ENCODE data around the gene EPS8L3. TPM values are rescaled to one million over a fixed set of nuclear protein-coding genes. Genes with fewer than 3 reads are reported as not detected.

The EPS8L3 gene
- not detected for polyA plus RNA-seq (2012; ENCODE audit: insufficient read length, low read depth)

DNA sequence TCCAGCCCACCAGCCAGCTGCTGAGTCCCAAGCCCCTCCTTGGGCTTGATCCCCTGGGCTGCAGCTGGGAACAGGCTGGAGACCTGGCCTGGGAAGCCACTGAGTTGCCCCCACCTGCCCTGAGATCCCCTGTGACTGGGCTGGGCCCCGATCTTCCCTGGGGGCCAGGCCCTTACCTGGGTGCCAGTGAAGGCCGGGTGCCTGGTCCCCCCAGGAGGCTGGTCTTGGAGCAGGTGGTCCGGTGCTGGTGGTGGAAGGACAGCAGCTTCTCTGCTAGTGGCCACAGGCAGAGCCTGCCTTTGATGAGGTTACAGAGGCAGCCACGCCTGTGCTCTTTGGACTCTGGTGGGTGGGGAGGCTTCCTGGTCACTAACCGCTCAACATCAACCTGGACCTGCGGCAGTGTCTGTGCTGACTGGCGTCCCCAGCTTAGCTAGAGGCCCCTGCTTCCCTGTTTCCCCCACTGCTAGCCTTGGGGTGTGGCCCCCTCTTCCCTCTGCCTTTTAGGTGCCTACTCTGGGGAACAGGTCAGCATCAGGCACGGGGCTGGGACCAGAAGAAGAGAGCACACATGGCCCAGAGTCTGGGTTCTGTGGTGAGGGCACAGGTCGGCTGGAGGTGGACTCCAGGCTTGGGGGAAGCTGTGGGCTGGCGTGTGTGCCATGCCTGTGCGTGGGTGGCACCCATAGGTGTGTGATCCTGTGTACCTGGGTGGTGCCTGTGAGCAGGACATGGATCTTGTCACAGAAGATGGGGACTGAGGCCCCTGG lies at the start of gene EPS8L3:
EPS8L3 (minus strand) TSS at position 278 of the 770 bp plus-strand sequence. CDS start 2,174 bp downstream, outside the sequence.
- no peak for TF ChIP-seq POLR2AphosphoS5 (IDR thresholded peaks at IDR 0.05; ENCODE audit: low read depth, low read length)
- TF ChIP-seq FOXP2 (optimal IDR thresholded peaks at IDR 0.05; ENCODE audit: borderline replicate concordance, extremely low read depth, extremely low read length, insufficient read depth), result no peak

DNA sequence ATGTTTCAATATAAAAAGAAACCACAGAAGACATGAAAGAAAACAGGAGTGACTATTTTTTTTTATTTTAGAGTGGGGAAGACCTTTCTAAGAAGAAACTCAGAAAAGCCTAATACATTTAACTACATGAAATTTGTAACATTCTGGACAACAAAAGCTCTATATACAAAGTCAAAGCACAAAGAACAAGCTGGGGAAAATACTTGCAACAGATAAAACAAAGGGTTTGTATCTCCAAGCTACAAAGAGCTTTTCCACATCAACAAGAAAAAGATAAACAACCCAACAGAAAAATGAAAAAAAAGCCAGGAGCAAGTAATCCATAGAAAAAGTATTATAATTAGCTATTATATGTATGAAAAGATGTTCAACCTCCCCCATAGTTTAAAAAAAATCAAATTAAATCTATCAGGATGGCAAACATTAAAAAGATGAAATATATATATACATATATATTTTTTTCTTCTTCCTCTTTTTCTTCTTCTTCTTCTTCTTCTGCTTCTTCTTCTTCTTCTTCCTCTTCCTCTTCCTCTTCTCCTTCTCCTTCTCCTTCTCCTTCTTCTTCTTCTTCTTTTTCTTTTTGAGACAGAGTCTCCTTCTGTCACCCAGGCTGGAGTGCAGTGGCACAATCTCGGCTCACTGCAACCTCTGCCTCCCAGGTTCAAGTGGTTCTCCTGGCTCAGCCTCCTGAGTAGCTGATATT lies 49.1 kb upstream of the EPS8L3 start:
- TF ChIP-seq TAF1 (IDR thresholded peaks at IDR 0.05; ENCODE audit: borderline replicate concordance, insufficient read depth, low read length) (no peak), FOXP2 (optimal IDR thresholded peaks at IDR 0.05; ENCODE audit: borderline replicate concordance, extremely low read depth, extremely low read length, insufficient read depth) (no peak), POLR2AphosphoS5 (IDR thresholded peaks at IDR 0.05; ENCODE audit: low read depth, low read length) (no peak), SIN3A (IDR thresholded peaks at IDR 0.05; ENCODE audit: borderline replicate concordance, insufficient read depth, low read length) (no peak)
- TF ChIP-seq, protein P1, sequence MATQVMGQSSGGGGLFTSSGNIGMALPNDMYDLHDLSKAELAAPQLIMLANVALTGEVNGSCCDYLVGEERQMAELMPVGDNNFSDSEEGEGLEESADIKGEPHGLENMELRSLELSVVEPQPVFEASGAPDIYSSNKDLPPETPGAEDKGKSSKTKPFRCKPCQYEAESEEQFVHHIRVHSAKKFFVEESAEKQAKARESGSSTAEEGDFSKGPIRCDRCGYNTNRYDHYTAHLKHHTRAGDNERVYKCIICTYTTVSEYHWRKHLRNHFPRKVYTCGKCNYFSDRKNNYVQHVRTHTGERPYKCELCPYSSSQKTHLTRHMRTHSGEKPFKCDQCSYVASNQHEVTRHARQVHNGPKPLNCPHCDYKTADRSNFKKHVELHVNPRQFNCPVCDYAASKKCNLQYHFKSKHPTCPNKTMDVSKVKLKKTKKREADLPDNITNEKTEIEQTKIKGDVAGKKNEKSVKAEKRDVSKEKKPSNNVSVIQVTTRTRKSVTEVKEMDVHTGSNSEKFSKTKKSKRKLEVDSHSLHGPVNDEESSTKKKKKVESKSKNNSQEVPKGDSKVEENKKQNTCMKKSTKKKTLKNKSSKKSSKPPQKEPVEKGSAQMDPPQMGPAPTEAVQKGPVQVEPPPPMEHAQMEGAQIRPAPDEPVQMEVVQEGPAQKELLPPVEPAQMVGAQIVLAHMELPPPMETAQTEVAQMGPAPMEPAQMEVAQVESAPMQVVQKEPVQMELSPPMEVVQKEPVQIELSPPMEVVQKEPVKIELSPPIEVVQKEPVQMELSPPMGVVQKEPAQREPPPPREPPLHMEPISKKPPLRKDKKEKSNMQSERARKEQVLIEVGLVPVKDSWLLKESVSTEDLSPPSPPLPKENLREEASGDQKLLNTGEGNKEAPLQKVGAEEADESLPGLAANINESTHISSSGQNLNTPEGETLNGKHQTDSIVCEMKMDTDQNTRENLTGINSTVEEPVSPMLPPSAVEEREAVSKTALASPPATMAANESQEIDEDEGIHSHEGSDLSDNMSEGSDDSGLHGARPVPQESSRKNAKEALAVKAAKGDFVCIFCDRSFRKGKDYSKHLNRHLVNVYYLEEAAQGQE (IDR thresholded peaks at IDR 0.05; ENCODE audit: insufficient read depth in 1 of 2, low read depth in 2 of 2, low read length in 2 of 2), result no peak

DNA sequence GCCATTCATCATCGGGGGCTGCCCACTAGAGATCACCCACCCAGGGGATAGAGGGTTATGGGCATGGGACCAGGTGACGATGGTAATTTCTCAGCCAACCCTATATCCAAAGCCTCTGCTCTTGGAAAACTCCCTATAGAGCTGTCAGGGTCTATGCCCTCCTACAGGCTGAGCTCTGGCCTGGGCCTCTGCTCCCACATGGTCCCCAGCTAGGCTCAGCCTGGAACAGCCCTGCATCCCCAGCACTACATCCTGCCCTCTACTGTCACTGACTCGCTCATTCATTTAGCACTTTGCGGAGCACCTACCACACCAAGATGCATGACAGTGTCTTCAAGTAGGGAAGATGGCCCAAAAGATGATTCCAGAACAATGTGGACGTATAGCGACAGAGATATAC lies 45.0 kb upstream of the EPS8L3 start:
- TF ChIP-seq POLR2AphosphoS5 (IDR thresholded peaks at IDR 0.05; ENCODE audit: low read depth, low read length) (no peak), FOXP2 (optimal IDR thresholded peaks at IDR 0.05; ENCODE audit: borderline replicate concordance, extremely low read depth, extremely low read length, insufficient read depth) (no peak)

- TF ChIP-seq FOXP2 (optimal IDR thresholded peaks at IDR 0.05; ENCODE audit: borderline replicate concordance, extremely low read depth, extremely low read length, insufficient read depth) (no peak), POLR2AphosphoS5 (IDR thresholded peaks at IDR 0.05; ENCODE audit: low read depth, low read length) (no peak), SIN3A (IDR thresholded peaks at IDR 0.05; ENCODE audit: borderline replicate concordance, insufficient read depth, low read length) (no peak), TAF1 (IDR thresholded peaks at IDR 0.05; ENCODE audit: borderline replicate concordance, insufficient read depth, low read length) (no peak)
- TF ChIP-seq, protein P1 (IDR thresholded peaks at IDR 0.05; ENCODE audit: insufficient read depth in 1 of 2, low read depth in 2 of 2, low read length in 2 of 2), result no peak
Measured at GRCh38 chr1:109807822-109808680, 44.3 kb upstream of the EPS8L3 start.

DNA sequence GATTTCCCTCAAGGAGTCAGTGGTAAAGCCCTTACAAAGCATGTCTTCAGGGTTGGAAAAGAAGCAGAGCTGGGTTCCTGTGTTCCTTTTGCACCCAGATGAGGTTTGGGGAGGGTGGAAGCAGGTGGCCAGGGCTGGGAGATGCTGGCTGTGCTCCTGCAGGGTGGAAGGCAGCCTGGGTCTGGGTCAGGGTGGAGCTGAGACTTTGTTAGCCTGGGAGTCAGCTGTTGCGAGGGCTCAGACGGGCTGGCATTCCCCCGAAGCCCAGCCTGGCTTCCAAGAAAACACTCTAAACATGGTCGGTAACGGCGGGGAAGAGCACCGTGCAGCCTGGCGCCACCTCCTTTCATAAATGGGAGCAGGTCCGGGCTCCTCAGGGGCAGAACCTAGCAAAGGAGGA lies 43.7 kb upstream of the EPS8L3 start:
- TF ChIP-seq POLR2AphosphoS5 (IDR thresholded peaks at IDR 0.05; ENCODE audit: low read depth, low read length) (no peak), TAF1 (IDR thresholded peaks at IDR 0.05; ENCODE audit: borderline replicate concordance, insufficient read depth, low read length) (no peak), FOXP2 (optimal IDR thresholded peaks at IDR 0.05; ENCODE audit: borderline replicate concordance, extremely low read depth, extremely low read length, insufficient read depth) (no peak), SIN3A (IDR thresholded peaks at IDR 0.05; ENCODE audit: borderline replicate concordance, insufficient read depth, low read length) (no peak)
- TF ChIP-seq, protein P1 (IDR thresholded peaks at IDR 0.05; ENCODE audit: insufficient read depth in 1 of 2, low read depth in 2 of 2, low read length in 2 of 2), result no peak

Data from PFSK-1 (cell line).